ENCODE results near the gene AIG1.
A peak's percentile ranks its signal among the peaks of the same experiment; 100 is the strongest.
"Not testable (repeated sequence)": the region's sequence is repeated elsewhere in the genome, so short reads cannot be mapped to it uniquely, and the experiment has no call there.

AIG1 gene

DNA sequence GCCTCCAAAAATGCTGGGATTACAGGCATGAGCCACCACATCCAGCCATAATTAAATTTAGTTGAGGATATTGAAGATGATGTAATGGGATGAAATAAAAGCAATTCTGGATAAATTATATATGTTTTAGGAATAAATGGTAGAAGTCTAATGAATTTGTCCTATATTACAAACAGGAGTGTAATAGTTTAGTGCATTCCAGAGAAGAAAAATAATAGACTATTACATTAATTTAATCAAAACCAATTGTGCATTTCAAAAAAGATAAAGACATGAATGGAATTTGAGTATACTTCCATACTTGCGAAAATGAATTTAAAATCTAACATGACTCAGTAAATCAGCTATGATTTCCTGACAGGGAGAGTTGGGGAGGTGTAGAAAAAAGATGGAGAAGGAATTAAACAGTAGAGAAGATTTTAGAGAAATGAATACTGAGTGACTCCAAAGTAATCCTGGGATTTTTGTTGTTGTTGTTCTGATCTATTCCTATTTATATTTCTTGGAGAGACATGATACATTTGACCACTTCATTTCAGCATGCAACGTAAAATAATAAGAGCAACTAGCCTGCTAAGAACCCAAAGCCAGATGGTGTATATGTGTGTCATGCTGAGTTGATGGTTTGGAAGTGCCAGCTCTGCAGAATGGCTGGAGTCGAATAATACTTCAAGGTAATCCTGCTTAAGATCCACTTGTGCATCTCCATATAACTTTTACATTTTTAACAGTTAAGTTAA, 67.4 kb downstream of the AIG1 start:
- no peak for DNase-seq (ENCODE audit: low read depth)

DNA sequence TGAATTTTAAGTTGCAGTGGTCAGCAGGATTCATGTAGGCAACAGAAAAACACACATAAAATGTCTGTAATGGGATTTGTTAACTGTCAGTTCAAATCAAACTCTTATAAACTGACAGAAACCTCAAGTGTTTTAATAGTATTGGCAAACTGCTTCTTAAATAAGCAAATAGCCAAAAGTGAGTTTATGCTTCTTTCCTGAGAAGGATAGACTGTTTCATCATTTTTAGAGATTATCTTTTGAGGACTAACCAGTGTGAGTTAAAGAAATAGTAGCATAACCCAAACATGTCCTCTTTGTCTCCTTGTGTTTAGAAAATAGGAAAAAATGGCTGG, 68.0 kb downstream of the AIG1 start:
- no peak for DNase-seq (ENCODE audit: low read depth)

DNA sequence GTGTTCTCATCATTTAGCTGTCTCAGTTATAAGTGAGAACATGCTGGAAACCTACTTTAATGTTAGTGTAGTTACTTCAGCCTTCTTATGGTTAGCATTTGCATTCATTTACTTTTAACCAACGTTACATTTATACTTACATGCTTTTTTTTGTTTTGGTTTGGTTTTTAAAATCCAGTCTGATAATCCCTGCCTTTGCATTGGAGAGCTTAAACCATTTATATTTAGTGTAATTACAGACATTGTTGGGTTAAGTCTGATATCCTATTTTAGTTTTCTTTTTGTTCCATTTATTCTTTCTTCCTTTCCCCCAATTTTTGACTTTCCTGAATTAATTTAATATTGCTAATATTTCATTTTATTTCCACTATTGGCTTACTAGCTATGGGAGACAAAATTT, 70.2 kb downstream of the AIG1 start:
- no peak for DNase-seq (ENCODE audit: low read depth)

DNA sequence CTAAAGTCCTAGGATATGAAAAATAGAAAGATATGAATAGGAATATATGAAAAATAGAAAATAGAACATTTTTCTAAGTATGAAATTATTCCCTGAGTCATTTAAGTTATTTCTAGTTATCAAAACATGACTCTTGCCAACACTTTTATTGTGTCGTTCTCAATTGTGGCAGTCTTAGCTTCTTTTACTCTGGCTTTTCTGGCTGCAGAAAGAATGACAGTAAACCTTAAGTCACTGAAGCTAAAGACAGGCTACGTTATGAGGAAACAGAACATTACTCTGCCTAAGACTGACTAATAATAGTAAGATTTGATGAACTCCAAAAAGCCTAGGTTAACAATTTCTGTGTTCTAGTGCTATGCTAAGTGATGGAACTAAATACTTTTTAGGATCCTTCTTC, 74.6 kb downstream of the AIG1 start:
- no peak for DNase-seq (ENCODE audit: low read depth)

DNA sequence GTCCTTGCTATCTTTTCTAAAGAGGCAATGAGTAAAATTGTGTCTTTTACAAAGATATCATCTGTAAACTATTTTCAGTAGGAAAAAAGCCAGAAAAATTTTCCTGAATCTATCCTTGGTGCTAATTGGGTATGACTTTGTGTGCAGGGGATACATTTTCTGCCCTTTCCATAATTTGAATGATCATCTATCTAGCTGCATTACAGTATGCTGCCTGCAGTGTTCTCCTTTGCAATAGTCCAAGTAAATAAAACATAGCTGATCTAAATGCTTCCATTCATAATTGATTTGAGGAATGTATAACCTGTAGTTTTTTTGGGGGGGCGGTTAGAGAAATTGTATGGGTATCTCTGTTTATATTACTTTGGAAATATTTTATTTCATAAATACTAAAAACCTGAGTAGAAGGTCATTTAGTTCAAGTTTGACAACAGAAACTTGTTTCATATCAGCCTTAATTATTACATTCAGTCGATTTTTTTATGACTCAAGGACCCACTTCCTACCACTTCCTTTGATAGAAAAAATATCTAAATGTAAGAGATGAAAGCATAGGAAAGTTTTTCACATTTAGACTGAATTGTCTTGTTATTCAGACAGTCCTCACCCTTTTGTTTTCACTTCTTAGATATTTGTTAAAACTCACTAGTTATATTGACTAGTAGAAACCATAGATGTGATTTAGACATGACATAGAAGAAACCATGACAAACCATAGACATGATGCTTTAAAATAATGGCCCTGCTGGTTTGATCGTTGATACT, 75.3 kb downstream of the AIG1 start:
- DNase-seq (ENCODE audit: low read depth), result no peak

DNA sequence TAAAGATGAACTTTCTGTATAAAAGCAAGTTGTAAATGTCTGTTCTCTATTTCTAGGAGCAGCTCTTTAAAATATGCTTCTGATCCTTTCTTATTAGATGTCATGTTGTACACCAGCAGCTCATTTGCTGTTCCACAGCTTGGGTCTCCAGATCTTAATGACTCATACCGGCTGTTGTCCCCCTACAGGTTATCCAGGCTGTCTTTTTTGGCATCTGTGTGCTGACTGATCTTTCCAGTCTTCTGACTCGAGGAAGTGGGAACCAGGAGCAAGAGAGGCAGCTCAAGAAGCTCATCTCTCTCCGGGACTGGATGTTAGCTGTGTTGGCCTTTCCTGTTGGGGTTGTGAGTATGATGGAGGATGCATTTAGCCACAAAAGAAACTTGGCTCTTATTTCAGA, 76.0 kb downstream of the AIG1 start:
- DNase-seq (ENCODE audit: low read depth), result no peak

DNA sequence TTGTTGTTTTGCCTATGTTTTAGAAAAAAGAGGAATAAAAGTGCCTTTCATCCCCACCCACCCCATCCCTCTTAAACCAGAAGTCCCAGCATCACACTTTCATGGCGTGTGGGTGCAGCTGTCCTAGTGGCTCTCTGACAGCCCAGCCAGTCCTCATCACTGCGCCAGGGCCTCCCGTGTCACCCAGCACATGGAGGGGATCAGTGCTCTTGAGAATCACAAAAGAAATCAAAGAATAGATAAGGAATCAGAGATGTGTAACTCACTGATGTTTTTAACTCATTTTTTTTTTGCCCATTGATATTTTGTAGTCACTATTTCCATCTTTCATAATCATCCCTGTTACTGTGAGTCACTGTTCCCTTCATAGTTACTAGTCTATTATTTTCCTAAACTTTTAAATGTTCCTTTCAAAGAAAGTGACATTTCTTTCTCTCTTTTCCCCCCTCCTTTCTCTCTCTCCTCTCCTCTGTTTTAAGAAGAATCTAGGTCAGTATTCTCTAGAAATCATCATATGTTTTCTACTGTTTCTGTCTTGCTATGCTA, 78.6 kb downstream of the AIG1 start:
- no peak for DNase-seq (ENCODE audit: low read depth)

DNA sequence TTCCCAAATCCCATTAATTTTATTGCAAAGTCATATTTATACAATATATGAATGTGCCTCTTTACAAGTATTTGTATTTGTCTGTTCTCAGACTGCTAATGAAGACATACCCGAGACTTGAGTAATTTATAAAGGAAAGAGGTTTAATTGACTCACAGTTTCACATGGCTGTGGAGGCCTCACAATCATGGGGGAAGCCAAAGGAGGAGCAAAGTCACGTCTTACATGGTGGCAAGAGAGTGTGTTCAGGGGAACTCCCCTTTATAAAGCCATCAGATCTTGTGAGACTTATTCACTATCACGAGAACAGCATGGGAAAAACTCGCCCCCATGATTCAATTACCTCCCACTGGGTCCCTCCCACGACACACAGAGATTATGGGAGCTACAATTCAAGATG, 79.2 kb downstream of the AIG1 start:
- DNase-seq (ENCODE audit: low read depth), result not testable (repeated sequence)

DNA sequence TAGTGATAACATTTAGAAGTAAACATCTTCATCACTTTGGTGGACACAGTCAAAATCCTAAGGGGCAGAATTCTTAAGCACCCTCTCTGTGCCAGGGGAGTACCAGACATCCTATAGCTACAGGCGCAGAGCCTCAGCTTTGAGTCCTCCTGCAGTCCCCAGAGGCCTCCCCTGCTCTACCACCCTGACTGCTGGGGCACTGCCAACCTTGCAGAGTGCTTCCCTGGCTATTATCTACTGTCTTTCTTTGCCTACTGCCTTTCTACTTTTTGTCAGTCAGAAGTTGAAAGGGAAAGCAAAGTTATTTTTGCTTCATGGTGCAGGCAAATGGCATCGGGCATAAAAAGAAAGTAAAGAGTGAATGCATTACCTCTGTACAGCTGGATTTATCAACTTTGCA, 80.1 kb downstream of the AIG1 start:
- DNase-seq (ENCODE audit: low read depth), result no peak

DNA sequence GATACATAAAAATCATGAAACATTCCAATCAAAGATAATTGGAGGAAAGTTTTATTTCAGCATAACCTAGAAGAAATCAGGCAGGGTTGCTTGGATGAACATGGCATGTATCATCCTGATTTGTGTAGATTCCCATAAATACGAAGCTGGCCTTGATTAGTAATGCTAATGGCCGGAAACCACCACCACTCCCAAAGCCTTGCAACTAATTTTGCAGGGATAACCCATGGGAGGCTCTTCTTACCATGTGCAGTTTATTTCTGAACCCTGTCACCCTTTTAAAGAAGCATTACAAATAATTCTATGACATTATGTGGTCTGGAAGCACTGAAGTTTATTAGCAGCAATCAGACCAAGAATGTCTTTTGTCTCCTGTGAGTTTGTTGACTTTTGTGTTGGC, 80.8 kb downstream of the AIG1 start:
- DNase-seq (ENCODE audit: low read depth), result peak; percentile 85

DNA sequence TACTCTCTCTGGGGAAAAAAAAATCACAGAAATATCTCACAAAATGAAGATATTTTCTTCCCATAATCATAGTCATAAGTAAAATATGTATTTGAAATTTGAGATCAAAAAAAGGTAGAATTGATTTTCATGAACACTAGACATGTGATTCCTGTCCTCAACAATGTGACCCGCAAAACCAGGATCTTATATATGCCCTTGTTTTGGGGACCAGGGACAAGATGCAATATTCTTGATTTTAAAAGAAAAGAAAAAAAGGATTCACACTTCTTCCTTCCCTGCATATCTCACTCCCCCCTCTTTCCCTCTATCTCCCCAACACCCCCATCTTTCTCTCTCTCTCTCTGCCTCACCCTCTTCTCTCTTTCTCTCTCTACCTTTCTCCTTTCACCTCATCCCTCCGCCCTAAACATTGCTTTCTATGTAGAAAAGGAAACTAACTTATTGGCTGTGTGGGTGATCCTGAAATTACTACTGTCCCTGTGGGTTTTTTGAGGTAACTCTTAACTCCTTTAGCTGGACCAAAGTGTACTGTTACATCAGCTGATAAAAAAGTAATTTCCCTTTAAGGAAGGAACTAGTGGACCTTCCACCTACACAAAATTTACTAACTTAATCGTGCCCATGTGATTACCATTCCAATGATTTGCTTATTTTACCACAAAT, 85.6 kb downstream of the AIG1 start:
- no peak for DNase-seq (ENCODE audit: low read depth)

DNA sequence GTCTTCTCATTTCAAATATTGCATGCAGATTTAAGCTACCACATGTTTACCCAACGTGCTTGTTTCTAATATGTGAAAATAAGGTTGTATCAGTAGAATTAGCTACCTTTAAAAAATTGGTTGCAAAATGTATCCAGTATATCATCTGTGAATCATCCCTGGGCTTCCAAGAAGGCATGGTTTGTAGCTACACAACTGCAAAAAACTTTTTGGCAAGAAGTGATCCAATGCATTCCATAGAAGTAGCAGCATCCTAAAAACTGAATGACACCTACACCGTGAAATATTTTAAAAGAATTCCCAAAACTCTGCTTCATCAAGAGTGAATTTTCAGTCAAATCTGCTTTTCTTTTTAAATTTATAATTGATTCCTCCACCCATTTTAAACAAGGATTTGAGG, 89.1 kb downstream of the AIG1 start:
- DNase-seq (ENCODE audit: low read depth), result no peak

DNA sequence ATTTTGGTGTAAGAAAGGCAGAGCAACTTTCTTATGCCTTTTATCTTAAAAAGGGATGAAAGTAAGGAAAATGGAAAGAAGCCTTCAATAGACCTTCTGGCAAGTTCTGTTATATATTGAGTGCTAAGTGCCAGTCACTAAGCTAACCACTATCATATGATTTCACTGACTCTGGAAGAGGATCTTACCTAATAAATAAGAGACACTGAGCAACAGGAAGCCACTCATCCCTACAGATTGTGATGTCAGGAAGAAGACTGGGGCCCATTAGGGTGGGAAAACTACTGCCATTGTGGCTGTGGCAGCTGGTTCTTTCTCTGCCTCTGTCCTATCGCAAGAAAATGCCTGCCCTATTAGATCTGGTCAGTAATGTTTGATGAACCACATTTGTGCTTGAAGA, 89.6 kb downstream of the AIG1 start:
- DNase-seq (ENCODE audit: low read depth), result no peak

DNA sequence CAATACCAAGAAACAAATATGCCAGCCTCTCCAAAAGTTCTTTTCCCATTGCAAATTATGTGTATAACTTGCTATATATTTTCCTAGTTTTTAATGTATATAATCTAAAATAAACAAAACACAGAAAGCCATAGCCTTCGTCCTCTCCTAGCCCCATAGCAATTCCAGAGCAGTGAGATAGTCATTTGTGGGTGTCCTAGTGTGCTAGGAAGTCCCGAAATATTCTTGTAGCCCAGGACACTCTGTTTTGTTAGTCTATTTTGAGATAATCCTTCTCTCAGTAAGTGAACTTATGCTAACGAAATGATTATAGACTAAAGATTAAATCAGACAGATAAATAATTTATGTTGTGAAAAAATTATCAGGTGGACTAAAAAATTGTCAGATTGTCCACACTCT, 90.7 kb downstream of the AIG1 start:
- DNase-seq (ENCODE audit: low read depth), result no peak

DNA sequence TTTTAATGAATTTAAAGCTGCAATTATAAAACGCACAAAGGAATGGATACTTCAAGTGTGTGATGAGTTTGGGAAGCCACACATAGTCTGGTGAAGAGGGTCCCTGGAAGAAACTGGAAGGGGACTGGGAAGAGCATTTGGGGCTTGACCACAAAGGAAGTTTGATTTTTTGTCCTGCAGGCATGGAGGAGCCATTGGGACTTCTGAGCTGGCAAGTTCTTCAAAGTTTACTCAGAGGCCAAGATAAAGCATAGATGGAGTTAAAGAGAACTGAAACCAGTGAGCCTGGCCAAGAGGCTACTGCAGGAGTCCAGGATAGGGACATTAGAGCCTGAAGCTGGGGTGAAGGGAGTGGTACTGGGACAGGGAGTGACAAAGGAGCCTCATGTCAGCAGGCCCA, 95.0 kb downstream of the AIG1 start:
- no peak for DNase-seq (ENCODE audit: low read depth)

DNA sequence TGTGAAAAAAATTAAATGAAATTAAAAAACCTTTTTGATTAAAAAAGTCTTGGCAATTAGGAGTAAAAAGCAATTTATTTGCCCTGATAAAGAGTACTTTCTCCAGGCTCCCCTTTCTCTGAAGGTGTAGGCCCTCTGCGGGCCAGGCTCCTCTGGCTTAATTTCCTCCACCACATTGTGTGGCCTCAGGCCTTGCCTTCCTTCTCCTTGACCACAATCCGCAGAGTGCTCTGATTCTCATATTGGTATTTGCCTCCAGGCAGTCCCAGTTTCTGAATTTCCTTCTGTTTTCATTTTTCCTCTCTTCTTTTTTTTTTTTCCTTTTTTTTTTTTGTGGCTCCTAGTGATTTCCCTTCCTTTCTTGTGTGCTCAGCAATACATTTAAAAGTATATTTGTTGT, 96.4 kb downstream of the AIG1 start:
- no peak for DNase-seq (ENCODE audit: low read depth)

DNA sequence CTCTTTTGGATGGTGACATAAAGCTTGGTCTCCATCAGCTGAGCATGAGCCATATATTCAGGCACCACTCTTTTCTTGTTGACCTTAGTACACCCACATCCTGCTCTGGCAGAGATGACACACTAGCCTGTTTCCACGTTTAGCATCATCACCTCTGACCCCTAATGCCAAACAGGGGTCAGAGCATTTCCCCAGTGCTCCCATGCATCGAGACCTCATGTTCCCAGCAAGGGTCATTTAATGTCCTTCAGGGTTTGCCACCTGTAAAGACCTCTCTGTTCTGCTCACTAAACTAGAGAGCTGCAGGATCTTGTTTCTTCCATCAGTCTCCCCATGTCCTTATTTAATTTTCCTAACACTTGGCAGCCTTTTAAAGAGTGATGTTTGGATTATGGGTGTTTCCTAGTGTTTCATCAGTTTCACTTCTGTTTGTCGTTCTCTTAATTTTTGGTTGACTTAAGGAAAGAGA, 97.5 kb downstream of the AIG1 start:
- DNase-seq (ENCODE audit: low read depth), result no peak

DNA sequence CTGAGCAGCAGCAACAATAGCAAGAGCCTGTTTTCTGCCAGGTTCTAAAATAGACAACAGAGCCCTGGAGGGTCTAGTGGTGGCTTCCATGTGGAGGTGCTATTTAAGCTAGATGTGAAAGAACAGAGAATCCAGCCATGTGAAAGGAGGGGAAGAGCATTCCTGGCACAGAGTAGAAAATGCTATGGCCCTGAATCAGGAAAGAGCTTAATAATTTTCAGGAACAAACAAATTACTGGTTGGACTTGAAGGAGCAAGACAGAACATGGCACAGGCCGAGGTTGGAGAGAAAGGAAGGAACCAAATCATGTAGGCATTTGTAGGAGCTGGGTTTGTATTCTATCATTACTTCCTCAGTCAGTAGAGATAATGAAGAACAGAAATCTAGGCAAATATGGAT, 98.3 kb downstream of the AIG1 start:
- DNase-seq (ENCODE audit: low read depth), result no peak

DNA sequence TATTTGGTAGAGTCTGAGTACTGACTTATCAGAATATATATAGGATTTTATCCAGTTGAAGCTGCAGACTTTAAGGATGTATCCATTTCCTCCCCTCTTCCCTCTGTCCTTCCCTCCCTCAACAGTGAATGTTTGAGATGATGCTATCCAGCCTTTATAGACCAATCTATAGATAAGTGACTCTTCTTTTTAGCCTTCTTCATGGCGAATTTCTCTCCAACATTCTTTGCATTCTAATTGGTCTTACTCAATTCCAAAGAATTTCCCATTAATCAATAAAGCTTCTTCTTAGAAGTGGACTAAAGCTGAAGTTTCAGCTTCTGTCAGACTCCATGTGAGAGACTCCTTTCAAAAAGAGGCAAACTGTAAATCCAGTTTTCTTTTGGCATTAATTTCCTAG, 99.3 kb downstream of the AIG1 start:
- DNase-seq (ENCODE audit: low read depth), result no peak

DNA sequence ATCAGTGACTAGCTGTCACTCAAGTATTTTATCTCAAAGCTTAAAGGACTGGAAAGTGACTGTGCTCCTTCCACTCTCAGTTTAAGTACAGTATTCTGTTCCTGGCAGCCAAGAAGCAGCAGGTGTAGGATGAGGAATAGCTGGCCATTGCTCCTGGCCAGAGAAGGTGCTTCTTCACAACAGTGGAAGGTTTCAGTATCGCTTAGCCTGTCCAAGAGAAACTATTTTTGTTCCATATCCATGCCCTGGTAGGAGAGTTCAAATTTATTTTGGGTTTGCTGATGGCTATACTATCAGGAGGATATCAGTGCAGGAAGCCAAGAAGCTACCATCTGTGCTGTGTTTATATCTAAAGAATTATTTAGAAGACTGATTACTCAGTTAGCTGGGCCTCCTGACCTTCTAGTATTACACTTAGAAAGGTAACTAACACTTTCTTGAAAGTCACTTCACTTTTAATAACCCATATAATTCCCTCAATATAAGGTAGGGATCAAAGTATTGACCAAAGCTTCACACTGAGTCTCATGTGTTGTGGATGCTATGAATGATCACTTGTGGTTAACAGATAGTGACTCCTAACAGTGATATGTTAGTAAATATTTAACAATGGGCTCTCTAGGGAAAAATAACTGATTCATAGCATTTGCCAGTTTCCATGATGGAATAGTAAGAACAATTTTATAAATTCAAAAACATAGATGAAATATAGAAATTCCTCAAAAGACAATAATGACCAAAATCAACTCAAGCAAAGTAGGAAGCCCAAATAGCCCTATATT, 99.9 kb downstream of the AIG1 start:
- no peak for DNase-seq (ENCODE audit: low read depth)

DNA sequence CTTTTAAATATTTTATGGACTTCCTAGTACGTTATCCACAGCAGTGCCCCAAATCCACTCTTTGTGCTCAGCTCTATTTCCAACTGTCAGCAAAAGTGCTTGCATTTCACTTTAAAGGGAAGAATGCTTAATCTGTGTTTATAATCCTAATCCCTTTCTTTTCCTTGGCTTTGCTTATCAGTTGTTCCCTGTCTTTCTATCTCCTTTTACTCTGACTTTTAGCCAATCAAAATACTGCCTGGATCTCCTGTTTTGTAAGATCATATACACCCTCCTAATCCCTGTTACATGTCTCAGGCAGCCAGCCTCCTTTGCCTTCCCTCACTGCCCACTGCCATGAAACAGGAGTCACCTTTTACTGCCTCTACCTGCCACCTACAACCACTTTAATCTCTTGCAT, 102.9 kb downstream of the AIG1 start:
- no peak for DNase-seq (ENCODE audit: low read depth)

DNA sequence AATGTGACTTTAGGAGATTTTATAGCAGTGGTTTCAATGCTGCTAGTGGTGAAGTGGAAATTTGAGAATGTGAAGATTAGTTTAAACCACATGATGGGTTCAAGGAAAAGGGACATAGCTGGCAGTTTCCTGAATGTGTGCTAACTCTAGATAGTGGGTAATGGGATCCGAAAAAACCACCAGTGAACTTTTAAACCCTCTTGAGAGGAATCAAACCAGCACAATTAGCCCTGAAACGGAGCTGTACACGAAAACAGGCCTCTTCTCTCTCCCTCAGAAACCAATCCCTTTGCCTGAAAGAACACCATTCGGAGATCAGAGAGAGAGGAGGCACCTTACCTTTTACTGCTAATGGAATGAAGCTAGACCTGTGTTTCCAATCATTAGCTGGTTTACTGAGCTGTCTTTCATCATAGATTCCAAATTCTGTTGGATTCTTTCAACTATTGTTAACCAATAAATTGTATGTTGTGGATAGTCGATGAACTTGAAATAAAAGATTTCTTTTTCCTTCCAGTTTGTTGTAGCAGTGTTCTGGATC, 103.9 kb downstream of the AIG1 start:
- peak; percentile 29 for DNase-seq (ENCODE audit: low read depth)

Measured in stromal cell of bone marrow (primary cell).